Measurements from ENCODE around the gene TMEM132C.

Gene TMEM132C

DNA sequence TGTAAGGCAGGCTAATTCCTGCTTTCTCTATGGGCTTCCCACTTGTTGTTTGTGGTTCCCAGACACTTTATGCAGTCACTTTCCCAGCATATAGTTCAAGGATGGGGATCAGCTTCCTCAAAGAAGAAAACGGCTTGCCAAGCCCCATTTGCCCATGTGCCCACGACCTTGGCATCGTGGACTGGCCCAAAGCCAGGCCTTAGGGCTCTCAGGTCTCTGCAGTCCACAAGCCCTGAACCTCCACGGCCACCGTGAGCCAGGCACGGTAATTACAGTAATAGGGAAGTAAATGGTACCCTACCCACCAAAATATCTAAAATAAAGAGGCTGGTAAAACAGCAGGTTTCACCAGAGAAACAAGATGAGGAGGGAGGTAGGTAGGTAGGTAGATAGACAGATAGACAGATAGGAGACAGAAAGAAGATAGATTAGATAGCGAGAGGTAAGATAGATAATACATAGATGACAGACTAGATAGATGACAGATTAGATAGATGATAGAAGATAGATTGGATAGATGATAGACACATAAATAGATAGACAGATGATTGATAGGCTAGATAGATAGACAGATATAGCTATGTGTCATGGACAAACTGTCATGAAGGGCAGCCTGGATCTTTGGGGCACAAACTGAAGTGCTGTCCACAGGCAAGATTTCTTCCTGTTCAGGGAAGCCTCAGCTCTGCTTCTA is 393.7 kb downstream of the TMEM132C start:
- DNase-seq (ENCODE audit: low spot score) = no peak
- TF ChIP-seq, protein P1, sequence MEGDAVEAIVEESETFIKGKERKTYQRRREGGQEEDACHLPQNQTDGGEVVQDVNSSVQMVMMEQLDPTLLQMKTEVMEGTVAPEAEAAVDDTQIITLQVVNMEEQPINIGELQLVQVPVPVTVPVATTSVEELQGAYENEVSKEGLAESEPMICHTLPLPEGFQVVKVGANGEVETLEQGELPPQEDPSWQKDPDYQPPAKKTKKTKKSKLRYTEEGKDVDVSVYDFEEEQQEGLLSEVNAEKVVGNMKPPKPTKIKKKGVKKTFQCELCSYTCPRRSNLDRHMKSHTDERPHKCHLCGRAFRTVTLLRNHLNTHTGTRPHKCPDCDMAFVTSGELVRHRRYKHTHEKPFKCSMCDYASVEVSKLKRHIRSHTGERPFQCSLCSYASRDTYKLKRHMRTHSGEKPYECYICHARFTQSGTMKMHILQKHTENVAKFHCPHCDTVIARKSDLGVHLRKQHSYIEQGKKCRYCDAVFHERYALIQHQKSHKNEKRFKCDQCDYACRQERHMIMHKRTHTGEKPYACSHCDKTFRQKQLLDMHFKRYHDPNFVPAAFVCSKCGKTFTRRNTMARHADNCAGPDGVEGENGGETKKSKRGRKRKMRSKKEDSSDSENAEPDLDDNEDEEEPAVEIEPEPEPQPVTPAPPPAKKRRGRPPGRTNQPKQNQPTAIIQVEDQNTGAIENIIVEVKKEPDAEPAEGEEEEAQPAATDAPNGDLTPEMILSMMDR (IDR thresholded peaks at IDR 0.05; ENCODE audit: borderline replicate concordance, control extremely low read depth, extremely low read depth, insufficient read depth, missing control alignments) = no peak
- in situ Hi-C loops (cut with MboI; ENCODE audit: low sequenced_read_pairs, unreplicated experiment) = no loop called here

DNA sequence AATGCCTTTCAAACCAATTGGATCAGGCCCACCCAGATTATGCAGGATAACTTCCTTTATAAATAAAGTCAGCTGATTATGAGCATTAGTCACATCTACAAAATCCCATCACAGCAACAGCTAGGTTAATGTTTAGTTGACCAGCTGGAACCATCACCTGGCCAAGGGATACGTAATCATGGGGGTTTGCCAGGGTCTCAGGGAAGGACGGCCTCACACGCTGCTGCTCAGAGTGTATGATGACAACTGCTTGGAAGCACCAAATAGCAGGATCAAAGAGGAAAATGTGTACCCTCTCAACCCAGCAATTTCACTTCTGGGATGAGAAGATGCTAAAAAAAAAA is 394.2 kb downstream of the TMEM132C start:
- in situ Hi-C loops (cut with MboI; ENCODE audit: low sequenced_read_pairs, unreplicated experiment) = no loop called here
- TF ChIP-seq, protein P1 (IDR thresholded peaks at IDR 0.05; ENCODE audit: borderline replicate concordance, control extremely low read depth, extremely low read depth, insufficient read depth, missing control alignments) = no peak
- no peak for DNase-seq (ENCODE audit: low spot score)

DNA sequence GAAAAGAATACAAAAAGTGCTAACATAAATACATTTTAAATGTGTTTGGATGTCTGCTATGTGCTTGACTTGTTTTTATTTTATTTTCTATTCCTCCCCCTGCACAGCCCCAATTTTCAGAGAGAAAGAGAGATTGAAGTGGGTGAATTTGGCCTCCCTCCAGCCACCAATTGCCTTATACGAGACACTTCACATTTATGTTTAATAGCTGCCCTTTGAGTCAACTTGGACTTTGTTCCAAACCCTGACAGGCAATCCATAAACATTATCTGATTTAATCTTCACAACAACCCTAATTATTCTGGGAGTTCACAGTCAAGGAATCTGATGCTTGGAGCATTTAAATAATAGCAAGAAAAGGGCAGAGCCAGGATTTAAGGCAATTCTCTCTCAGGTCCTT is 395.1 kb downstream of the TMEM132C start:
- DNase-seq (ENCODE audit: low spot score) = no peak
- in situ Hi-C loops (cut with MboI; ENCODE audit: low sequenced_read_pairs, unreplicated experiment) = no loop called here
- TF ChIP-seq, protein P1 (IDR thresholded peaks at IDR 0.05; ENCODE audit: borderline replicate concordance, control extremely low read depth, extremely low read depth, insufficient read depth, missing control alignments) = no peak

DNA sequence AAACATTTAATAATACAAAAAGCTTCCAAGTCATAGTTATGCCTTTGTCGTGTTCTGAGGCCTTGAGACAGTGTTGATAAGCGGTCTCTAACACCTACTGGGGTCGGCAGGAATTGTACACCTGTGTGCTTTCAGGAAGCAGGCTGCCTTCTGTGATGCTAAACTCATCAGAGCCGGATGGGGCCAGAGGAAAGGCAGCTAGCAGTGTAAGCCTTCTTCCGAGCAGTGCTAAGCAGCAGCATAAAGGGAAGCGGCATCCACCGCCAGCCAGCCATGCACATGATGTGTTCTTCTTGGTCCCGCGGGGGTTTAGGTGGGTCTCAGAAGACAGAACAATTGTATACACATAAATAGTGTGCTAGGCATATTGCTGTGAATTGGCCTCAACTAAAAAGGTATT is 397.5 kb downstream of the TMEM132C start:
- DNase-seq (ENCODE audit: low spot score) = no peak
- TF ChIP-seq, protein P1 (IDR thresholded peaks at IDR 0.05; ENCODE audit: borderline replicate concordance, control extremely low read depth, extremely low read depth, insufficient read depth, missing control alignments) = no peak
- in situ Hi-C loops (cut with MboI; ENCODE audit: low sequenced_read_pairs, unreplicated experiment) = no loop called here

DNA sequence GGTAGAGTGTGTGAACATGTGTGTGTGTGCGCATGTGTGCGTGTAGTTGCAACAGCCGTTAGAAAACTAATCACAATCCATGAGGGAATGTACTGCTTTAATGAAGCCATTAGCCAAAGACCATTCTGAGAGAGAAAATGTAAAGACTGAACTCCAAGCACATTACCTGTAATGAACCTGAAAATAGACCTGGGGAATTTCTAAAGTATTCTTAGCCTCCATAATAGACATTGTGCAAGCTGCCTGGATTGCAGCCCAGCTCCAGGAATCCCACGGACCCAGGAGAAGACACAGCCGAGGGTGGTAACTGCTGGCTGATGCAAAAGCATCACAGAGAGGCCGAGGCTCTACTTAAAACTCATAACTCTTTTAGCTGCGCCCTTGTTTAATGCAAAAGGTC is 400.2 kb downstream of the TMEM132C start:
- TF ChIP-seq, protein P1 (IDR thresholded peaks at IDR 0.05; ENCODE audit: borderline replicate concordance, control extremely low read depth, extremely low read depth, insufficient read depth, missing control alignments) = no peak
- DNase-seq (ENCODE audit: low spot score) = no peak
- in situ Hi-C loops (cut with MboI; ENCODE audit: low sequenced_read_pairs, unreplicated experiment) = no loop called here

DNA sequence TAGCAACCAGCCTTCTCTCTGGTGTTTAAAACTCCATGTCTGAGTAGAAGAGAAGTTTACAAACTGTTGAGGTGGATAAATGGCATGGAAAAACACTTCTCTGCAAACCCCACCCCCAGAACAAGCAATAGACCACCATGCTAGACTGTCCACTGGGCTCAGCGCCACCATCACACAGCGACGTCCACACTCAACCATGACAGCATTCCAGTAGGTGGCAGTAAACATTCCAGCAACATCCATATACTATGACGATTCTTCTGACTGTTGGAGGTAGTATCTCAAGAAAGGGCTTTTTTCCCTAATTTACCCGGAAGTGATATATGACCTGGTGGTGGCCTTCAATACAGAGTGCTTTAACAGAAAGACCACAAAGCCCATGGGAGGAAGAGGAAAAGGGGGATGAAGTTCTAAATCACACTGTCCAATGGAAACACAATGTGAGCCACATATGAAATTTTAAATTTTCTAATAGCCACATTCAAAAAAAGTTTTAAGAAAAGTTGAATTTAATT is 404.6 kb downstream of the TMEM132C start:
- no peak for DNase-seq (ENCODE audit: low spot score)
- TF ChIP-seq, protein P1 (IDR thresholded peaks at IDR 0.05; ENCODE audit: borderline replicate concordance, control extremely low read depth, extremely low read depth, insufficient read depth, missing control alignments) = no peak

More for the DNA sequence above, 404.6 kb downstream of the TMEM132C start:
- in situ Hi-C loops (cut with MboI; ENCODE audit: low sequenced_read_pairs, unreplicated experiment) = no loop called here

Data from GM13976 (cell line).